ENCODE results near the gene CNTLN.

GRCh38 chr9:17246770-17247169 is 111.9 kb downstream of the CNTLN start:
- no peak for TF ChIP-seq POLR2A (IDR thresholded peaks at IDR 0.05)
- no peak for TF ChIP-seq CTCF (IDR thresholded peaks at IDR 0.05)

Measured in suprapubic skin (tissue), 3 donors.